Stomach (tissue), 4 donors: Measurements from ENCODE around the gene TLL2.

Experiments used
- POLR2AphosphoS5 ChIP-seq, 3 donors: sonication (generic); formaldehyde crosslinking; IDR thresholded peaks; one replicate each; pipeline ENCODE4 v1.6.1; 2016; ENCODE audit warnings: antibody characterized with exemption in 3 of 3
- TF ChIP-seq, protein P1 (sequence below), 7 experiments: fragments of 450-650 bp in 4 of 7; fragments of 200-600 bp in 3 of 7; sonication (generic) in 3 of 7; IDR thresholded peaks; one replicate each; pipeline ENCODE4 v1.5.1; 2016 to 2019; ENCODE audit warnings: antibody characterized with exemption in 7 of 7, control low read depth in 2 of 7, mild to moderate bottlenecking in 1 of 7

DNA sequence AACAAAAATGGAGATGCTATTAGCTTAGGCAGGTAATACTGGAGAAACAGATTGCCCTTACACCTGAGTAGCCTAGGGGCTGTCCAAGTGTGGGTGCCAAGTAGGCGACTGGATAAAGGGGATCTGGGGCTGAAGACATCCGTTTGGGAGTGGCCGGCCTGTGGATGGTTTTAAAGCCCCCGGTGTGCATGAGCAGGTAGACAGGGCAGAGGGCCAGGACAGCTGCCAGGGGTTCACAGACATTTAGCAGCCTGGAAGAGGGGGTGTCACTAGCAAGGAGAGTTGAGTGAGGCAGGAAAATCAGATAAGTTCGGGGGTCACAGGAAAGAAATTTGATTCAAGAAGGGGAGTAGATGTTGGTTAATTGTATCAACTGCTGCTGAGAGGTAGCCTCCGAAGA, 153.4 kb downstream of the TLL2 start:
- no peak for TF ChIP-seq POLR2AphosphoS5 (IDR thresholded peaks at IDR 0.05)
- TF ChIP-seq, protein P1, sequence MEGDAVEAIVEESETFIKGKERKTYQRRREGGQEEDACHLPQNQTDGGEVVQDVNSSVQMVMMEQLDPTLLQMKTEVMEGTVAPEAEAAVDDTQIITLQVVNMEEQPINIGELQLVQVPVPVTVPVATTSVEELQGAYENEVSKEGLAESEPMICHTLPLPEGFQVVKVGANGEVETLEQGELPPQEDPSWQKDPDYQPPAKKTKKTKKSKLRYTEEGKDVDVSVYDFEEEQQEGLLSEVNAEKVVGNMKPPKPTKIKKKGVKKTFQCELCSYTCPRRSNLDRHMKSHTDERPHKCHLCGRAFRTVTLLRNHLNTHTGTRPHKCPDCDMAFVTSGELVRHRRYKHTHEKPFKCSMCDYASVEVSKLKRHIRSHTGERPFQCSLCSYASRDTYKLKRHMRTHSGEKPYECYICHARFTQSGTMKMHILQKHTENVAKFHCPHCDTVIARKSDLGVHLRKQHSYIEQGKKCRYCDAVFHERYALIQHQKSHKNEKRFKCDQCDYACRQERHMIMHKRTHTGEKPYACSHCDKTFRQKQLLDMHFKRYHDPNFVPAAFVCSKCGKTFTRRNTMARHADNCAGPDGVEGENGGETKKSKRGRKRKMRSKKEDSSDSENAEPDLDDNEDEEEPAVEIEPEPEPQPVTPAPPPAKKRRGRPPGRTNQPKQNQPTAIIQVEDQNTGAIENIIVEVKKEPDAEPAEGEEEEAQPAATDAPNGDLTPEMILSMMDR (IDR thresholded peaks at IDR 0.05) = no peak
